Activated CD4-positive, alpha-beta T cell treated with anti-CD3 and anti-CD28 coated beads, Interleukin-2, amount 50 U/mL, for 16 hours (primary cell): ENCODE data around the gene PRDM15.

Experiments
- DNase-seq: peaks from one replicate; pipeline ENCODE4 v3.0.0-alpha.2; 2020

The PRDM15 gene

DNA sequence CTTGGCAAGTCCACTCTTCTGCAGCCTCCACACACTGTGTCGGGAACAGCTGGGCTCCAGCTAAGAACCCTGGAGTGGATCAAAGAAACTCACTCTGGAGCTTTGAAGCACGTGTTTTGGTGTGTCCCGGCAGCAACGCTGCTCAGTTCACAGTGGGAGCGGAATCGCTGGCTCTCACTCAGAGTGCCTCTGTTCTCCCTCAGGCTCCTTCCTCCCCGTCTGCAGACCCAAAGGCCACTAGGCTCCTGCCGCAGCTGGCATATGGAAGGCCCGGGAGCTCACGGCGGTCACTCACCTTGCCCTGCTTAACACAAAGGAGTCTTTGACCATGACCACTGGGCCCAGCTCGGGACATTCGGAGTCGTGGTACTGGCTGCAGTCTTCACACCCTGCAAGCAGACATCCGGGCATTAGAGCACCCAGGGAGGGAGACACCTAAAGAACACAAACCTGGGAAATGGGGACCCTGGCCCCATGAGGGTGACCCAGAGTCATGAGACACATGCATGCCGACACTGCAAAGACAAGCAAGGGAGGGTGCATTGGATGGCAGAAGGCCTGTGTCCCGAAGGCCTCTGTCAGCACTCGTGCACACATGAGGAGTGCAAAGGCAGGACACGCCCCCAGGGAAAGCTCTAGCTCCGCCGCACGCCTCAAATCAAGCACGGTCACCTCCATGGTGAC lies 19.7 kb downstream of the PRDM15 start:
- no peak for DNase-seq

DNA sequence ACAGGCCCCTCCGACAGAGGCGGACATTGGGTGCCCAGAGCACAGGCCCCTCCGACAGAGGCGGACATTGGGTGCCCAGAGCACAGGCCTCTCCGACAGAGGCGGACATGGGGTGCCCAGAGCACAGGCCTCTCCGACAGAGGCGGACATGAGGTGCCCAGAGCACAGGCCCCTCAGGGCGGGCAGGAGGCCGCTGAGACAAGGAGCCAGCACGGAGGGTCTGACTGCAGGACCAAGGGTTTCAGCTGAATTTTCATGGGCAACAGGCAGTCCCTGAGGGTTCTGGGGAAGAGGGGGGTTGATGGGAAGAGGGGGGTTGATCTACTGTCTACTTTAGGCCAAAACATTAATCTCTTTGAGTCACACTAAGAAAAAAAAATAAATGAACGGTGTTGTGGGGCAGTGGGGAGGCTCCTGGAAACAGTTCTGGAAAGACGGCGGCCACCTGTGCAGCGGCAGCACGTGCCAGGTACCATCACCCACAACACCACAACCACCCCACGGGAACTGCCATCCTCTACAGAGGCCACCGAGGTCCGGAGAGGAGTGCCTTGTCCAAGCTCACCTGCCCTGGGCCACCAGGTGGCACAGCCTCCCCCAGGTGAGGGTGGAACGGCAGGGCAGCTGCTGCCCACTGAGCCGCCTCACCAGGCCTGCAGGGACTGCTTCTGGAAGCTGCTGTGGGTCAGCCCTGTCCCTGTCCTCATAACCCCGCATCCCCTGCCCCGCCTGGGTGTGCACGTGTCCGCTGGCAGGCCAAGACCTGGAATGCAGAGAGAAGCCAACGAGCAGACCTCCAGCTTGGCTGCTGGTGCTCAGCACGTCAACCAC lies 20.5 kb downstream of the PRDM15 start:
- DNase-seq, result no peak

DNA sequence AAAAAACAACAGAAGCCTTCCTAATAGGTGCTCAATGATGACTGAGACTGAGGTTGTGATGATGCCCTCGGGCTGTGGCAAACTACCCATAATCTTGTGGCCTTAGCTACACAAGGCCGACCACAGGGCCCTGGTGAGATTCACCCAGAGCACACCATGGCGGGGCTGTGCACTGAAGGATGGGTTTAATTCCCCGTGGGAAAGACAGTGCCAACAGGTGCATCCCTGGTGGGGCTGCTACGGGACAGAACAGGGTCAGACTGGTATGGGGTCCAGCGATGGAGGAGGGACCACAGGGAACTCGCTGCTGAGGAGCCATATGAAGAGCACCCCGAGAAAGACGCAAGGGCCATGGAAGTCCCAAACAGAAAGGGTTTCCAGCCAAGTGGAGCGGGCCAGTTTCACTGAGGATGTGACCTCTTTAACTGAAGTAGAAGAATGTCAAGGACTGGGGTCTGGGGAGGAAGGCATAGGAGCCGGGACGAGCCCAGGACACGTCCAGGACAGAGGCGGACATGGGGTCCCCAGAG lies 21.3 kb downstream of the PRDM15 start:
- DNase-seq, result no peak

DNA sequence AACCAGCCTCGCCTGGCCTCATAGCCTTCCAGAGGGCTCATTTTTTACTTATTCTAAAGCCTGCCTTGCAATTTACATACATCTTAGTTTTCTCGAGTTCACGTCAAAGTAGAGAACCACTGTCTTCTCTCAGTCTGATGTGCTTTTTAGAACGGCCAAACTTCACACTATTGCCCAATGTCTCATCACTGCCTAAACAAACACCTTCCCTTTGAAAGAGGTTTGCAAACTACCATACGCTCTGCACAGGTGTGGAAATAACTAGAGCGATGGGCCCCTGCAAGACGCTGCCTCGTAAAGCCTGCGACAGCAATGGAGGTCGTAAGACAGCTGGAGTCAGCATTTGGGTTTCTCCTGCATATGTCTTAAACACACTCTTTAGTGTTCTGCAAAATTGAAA lies 22.6 kb downstream of the PRDM15 start:
- DNase-seq, result no peak

DNA sequence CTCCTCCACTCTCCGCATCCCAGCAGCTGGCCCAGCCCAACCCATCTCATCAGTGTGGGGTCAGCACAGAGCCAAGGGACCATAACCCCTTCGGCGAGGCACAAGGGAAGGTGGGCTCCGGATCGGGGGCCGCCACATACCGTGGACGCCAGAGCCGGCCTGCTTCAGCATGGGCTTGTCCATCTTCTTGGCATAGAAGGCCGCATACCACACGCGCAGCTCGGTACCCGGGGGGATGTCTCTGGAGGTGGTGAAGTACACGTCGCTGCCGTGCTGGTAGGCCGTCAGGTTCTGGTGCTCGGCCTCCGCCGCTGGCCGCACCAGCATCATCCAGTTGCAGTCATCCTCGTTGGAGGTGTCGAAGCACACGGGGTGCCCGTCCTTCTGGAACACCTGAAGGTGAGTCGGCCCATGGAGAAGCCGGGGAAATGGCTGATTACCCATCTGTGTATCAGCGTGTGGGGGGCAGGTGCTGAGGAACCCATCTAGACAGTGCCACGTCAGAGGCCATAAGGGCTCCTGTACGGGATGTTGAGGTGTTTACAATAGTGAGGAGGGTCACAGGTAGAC lies 24.6 kb downstream of the PRDM15 start:
- DNase-seq, result no peak

DNA sequence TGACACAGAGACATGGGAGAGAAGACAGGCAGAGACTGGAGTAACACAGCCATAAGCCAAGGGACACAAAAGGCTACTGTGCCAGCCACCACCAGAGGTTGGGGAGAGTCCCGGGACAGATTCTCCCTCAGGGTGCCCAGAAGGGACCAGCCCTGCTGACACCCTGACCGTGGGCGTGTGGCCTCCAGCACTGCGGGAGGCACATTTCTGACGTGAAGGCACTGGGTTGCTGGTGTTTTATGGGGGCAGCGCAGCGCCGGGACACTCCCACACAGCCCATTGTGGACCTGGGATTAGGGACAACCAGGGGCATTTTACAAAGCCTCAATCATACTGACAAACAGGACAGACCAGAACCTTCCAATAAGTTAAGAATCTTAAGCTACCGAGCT lies 26.2 kb downstream of the PRDM15 start:
- no peak for DNase-seq

DNA sequence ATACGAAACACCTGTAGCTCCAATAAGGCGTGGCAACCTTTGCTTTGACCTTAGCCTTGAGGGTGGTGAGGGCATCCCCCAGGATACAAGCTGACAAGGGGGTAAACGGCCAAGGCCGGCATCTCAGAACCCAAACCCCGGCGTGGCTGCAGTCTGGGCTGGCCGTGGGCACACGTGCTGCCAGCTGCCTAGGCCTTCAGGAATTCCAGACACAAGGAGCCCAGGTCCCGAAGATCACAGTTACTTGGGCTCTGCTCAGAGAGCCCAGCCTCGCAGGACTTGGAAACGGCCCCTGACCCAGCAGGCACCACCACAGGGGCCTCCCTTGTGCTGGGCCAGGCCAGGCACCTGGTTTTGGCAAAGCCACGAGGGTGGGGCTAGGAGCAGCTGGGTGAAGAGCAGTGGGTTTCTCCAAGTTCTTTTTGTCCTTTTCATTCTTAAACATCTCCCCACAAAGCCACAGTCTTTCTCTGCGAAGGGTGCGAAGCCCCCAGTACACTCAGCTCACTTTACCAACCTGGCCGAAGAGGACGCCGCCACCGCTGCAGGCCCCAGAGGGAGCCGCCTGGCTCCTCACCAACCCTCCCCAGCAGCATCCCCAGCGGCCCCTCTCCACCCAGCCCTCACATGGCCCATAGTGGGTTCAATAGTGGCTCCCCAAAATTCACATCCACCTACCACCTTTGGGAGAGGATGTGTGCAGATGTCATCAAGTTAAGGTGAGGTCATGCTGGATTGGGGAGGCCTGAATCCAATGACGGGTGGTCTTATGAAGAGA lies 26.8 kb downstream of the PRDM15 start:
- DNase-seq, result no peak

DNA sequence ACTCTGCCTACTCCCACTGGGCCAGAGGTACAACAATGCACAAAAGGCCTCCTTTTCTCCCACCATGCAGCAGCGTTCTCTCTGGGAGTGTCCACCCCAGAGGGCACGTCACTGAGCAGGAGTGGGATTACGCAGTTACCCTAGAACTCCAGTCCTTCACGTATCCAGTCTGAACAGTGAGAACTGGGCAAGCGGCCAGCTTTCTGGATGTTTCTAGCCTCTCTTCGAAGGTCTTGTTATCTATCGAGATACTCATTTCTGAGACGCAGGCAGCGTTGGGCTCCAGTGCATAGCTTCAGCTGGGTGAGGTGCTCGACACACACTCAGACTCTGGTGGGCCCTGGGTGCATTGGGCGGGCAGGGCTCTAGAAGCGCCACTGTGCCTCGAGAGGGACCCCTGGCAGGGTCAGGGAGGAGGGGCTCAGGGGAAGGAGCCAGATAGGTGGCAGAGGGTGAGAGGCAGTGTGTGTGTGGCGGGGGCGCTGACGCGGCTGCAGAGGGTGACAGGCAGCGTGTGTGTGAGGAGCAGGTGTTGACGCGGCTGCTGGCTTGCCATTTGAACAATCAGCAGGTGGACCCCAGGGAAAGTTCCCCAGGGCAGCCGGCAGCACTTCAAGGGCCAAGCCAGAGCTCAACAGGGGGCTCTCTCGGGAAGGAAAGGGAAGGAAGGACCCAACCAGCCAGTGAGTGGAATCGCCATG lies 27.9 kb downstream of the PRDM15 start:
- DNase-seq, result no peak

DNA sequence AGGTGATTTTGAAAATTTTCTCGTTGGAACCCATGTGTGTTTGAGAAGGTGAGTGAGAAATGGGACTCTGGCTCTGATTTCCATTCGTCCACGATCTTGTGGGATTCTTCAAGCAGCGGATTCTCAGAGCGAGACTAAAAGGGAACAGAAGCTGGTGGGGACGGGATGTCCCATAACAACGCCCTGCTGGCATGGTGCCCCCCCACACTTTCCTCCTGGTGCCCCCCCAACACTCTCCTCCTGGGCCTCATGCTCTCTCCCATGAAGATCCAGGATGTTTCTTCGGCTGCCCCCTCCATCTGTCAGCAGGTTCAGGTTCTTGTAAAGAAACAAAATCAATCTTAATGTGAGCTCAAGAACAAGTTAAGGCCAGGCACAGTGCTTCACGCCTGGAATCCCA lies 29.1 kb downstream of the PRDM15 start:
- no peak for DNase-seq

DNA sequence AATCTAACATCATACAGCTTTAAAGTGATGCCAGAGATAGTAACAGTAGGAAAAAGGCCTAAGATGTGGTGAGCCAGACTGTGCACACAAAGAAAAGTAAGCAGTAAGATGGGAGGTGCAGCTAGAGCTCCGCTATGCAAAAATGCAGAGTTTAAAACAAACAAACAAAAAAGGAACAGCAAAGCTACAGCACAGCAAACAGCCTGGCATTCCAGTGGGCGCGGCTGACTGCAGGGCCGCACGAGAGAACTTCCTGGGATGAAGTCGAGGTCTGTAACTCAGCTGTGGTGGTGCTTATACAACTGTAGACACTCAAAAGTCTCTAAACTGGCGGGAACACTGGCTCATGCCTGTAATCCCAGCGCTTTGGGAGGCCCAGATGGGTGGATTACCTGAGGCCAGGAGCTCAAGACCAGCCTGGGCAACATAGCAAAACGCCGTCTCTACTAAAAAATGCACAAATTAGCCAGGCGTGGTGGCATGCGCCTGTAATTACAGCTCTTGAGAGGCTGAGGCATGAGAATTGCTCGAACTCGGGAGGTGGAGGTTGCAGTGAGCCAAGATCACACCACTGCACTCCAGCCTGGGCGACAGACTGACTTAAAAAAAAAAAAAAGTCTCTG lies 30.1 kb downstream of the PRDM15 start:
- DNase-seq, result no peak

DNA sequence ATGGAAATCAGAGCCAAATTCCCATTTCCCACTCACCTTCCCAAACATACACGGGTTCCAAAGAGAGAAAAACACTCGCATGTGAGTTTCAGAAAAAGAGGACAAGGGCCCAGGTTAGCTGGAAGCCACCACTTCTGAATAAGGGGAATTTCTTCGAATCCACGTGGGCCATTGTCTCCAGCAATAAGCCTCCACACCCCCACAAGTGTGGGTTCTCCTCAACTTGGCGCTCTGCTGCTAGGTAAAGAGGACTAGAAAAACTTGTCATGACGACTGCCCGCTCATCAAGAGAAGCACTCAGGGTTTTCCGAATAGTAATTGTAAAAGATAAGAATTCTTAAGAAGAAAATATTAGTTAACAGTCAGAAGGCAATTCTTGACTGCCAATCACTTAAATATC lies 30.6 kb downstream of the PRDM15 start:
- no peak for DNase-seq

DNA sequence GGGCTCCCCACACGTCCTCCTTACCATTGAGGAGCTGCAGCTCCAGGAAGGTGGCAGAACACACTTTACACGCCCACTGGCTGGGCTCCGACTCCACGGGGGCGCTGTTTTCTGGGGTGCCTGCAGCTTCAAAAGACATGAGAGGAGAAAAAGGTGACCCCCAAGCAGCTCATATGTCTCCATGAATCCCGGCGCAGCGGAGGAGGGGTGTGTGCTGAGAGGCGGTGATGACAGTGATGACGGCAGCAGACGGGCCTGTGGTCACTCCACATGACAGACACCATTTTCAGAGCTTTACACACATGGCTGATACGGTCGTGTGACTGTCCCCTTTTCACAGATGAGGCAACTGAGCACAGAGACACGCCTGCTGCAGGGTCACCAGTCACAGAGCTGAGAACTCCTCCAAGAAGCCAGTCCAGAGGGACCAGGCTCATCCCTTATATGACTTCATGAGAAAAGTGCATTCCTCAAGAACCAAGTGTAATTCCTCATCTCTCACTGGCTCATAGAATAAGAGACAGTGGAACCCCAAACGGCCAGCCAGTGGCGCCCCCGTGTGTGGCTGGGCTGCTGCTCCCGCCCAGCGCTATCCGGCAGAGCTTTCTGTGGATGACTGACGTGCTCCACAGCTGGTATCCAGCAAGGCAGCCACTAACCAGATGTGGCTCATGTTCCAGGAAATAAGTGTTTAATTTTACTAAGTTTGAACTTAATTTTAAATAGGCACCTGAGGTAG lies 31.9 kb downstream of the PRDM15 start:
- no peak for DNase-seq

DNA sequence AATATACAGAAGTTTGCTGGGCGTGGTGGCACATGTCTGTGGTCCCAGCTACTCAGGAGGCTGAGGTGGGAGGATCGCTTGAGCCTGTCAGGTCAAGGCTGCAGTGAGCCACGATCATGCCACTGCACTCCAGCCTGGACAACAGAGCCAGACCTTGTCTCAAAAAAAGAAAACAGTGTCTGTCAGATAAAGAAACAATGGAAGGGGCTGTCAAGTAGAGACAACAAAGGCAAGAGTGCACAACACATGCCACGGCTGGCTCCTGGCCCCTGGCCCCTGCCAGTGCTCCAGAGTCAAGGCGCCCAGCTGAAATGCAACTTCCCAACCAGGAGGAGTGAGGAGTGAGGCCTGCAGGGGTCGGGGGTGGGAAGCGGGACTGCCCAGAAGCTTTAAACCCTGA lies 32.6 kb downstream of the PRDM15 start:
- DNase-seq, result no peak

DNA sequence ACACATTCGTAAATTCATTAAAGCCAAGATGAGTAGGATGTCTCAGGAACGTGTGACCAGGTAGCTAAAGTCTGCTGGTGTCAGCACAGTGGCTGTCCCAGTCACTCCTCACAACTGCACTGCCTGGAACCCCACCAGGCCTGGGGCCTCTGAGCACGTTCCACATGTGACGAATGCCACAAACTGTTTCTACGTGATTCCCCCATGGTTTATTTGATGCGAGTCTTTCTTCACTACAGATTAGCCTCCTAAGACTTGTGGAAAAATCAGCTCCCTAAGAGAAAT lies 33.2 kb downstream of the PRDM15 start:
- no peak for DNase-seq

DNA sequence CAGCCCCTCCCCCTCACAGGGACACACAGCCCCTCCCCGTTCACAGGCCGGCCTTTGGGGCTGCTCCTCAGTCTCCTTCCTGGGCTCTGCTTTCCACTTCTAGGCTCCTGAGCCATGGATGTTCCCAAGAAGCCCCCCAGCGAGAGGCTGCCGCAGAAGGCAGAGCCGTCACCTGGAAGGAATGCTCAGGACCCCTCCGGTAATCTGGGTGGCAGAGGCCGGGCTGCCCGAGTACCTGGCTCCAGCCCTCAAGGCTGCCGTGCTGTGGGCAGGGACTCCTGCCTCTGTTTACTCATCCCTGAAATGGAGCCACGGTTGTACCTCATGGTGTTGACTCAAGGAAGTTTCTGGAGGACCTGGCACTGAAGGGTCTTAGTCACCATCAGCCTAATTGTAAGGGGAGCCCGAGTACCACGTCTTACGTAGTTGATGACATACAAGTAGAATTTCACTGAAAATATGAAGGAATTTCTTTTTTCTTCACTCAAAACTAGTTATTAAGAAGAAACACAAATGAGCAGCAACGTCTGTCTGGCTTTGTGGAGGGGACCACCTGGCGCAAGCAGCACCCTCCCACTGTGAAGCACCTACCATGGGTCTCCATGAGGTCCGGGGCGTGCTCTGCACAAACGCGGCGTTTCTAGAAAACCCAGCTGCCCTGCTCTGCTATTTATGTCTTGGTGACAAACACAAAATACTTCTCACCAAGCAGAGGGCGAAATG lies 33.7 kb downstream of the PRDM15 start:
- no peak for DNase-seq

DNA sequence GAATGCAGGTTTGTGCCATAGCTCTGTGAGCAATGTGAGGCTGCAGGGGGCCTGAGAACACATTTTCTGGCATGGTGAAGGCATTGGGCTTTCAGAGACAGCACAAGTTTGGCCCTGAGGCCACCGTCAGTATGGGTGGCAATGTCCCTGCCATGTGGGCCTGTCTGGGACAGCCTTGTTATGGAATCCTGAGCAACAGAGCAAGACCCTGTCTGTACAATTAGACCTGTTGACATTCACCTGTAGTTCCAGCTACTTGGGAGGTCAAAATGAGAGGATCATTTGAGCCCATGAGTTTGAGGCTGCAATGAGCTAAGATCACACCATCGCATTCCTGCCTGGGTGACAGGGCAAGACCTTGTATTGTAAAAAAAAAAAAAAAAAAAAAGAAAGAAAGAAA lies 35.6 kb downstream of the PRDM15 start:
- no peak for DNase-seq

DNA sequence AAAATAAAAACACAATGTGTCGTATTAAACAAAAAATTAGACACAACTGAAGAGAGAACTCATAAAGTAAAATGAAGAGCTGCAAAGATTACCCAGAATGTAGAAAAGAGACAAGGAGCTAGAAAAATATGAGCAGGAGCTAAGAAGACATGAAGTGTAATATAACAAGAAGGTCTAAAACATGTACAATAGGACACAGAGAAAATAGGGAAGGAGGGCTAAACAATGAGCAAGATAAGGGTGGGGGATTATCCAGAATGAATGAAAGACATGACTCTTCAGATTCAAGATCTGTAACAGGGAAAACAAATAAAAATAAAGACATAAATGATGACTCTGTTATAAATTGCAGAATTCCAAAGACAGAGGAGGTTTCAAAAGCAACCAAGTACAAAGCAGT lies 38.3 kb downstream of the PRDM15 start:
- DNase-seq, result no peak

DNA sequence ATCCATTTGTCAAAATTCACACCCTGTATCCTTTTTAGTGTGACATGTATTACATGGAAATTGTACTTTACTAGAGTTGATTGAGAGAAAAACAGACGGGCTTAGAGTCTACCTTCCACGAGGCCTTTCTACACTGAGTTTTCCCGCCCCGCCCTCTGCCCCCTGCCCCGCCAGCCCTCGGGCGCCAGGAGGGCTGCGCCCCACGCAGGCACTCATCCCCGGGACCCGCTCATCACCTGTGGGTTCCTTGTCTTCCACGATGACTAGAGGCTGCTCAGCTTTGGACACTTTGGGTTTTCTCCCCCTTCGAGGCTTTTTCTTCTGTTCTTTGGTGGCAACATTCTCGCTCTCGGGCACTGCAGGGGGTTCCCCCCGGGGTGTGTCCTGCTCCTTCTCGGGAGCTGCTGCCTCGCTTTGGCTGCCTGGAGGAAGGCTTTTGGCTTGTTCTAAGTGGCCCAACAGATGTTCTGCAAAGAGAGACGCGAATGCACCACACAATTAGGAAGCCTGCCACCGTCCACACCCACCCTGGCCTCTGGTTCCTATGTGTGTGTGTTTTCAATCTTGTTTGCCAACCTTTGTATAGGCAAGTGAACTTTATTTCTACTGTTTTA lies 39.6 kb downstream of the PRDM15 start:
- DNase-seq, result no peak

DNA sequence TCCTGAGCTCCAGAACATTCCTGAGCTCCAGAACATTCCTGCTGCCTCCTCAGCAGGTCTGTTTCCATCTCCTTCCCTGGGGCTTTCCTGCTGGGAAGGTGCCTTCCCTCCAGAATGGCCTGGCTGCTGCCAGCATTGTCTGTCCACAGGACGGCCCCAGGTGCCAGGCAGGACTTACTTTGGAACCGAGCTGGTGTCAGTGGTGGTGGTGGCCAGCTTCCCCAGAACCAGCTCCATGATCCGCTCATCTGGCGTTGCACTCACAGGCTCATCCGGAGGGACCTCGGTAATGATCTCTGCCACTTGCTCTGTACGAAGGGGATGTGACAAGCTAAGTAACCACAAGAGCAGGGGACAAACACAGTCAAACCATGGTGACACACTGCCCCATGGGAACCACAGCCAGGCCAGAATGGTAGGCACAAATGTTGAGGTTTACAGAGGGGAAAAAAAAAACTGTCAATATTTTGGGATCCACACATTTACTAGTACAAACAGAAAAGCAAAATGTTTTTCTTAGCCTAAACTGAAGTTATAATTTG lies 41.3 kb downstream of the PRDM15 start:
- no peak for DNase-seq
